ENCODE measurements around the gene OPN3.

The OPN3 gene

DNA sequence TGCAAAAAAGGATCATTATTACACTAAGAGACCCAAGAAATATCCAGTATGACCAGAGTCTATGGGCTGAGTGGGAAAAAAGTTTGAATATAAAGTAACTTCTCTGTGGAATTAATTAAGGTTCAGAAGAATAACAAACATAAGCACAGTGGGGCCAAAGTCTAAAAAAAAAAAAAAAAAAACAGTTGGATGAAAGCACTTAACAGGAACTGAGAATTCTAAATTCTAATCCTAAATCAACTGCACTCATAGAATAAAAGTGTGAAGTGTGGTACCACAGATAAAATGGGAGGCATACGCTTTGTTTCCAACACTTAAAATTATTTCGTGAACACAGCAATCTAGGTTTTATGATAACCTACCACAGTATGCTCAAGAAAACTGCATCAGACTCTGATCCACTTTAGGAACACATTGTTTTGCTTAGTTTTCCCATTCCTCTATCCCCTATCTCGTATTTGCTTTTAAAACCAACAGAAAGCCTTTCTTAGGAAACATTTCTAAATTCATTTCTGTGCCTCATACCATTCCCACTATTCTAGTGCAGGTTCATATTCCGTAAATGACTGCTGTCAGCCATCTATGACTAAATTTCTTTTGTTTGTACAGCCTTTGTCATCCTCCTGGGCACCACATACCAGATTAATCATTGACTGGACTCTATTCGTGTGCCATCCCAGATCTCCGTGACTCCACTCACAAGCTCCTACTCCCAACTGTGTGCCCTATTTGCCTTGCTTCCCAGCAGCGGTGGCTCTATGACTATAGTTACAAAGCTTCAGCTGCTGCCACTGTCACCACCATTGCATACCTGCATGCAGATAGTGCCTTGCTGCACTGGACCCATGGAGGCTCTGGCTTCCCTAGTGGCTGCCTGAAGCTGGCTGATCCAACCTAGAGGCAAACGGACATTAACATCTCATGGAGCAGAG is 24.9 kb downstream of the OPN3 start:
- no peak for DNase-seq

- DNase-seq, result no peak
Measured at GRCh38 chr1:241614572-241614971, 25.6 kb downstream of the OPN3 start.

DNA sequence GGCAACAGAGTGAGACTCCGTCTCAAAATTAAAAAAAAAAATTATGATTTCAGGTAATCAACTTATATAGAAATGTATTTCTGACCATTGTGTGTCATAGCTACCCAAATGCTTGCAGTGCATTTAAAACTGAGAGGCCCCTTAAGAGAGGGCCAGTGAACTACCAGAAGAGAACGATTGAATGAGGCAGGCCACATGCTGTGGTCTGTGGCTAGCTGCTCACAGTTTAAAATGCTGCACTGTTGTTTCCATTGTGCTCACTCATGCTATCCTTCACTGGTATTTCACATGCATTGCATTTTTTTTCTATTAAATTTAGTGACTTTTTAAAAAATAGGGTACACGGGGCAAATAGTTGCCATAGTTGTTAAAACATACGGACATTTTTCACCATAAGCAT is 26.0 kb downstream of the OPN3 start:
- DNase-seq, result no peak

DNA sequence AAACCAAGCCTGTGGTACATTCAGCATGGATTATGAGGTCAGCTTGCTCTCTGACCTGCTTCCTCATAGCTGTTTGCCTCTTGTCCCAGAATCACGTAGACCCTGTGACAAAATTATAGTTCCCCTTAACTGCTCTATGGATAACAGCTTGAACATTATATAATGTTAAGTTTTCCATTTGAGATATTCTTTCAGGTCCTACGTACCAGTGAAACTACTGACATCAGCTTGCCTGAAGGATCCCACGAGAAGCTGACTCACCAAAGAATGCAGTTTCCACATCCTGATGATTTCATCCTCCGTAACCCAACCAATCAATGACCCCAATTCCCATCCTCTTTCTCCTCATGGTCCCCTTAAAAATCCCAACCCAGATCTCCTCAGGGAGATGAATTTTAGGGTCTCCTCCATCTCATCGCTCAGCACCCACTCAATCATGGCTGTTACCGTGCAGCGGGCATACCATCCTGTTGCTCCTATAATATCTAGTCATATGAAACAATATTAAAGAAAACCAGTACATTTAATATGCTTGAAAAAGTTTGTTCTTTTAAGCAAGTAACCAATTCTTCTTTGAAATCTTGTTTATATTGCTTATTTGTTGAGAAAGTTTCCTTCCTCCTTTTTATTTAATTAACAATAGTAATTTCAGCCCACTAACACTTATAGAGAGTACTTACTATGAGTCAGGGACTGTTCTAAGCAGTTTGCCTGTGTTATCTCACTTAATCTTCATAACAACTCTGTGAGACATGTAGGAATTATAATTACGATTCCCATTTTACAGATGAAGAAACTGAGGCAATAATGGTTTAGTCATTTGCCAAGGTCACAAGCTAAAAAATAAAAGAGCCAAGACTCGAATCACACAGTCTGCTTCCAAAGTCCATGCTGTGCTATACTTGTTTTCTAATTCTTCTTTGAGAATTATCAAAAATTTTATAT is 27.4 kb downstream of the OPN3 start:
- no peak for DNase-seq

DNA sequence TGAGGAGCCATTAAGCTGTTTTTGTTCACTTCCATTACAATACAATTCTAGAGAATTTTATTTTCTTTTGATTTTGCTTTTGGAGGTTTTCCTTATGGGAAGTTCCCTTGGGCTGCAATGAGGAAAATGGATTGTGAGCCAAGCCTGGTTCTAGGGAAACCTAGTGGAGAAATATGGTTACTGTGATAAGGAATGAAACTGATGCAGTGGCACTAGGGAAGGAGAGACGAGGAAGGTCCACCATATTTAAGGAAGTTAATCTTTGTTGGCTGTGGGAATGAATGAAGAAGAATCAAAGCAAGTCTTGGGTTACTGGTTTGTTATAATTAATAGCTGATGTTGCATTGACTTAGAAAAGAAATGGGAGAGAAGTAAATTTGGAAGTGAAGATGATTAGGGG is 28.4 kb downstream of the OPN3 start:
- no peak for DNase-seq

- DNase-seq, result peak; percentile 4
Measured at GRCh38 chr1:241611063-241611462, 29.1 kb downstream of the OPN3 start.

DNA sequence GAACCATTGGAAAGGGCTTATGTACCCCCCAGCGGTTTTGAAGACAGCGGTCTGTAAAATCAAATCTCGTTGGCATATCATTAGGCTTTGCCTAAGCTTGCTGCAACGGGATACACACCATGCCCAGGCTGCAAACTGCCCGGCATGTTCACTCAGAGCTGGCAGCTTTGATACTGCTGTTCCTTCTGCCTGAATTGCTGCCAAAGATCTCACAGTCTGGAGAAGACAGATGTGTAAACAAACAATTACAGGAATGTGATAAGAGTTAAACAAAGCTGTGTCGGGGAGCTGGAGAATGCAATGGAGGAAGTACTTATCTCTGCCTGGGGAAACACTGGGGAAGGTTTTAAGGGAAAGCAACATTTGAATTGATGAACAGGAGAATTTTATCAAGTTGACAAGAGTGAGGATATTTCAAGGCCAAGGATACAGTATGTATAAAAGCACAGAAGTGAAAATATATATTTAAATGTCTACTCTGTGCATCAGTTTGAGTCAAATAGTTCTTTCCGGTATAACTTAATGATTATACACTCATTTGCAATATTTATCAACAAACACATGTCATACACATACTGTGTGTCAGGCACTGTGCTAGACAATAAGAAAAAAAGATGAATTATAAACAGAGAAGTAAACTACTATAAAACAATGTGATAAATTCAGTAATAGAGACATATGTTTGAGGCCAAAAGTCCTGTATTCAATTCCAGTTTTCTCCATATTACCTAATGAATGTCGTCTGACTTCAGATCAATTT is 29.9 kb downstream of the OPN3 start:
- DNase-seq, result peak; percentile 73

DNA sequence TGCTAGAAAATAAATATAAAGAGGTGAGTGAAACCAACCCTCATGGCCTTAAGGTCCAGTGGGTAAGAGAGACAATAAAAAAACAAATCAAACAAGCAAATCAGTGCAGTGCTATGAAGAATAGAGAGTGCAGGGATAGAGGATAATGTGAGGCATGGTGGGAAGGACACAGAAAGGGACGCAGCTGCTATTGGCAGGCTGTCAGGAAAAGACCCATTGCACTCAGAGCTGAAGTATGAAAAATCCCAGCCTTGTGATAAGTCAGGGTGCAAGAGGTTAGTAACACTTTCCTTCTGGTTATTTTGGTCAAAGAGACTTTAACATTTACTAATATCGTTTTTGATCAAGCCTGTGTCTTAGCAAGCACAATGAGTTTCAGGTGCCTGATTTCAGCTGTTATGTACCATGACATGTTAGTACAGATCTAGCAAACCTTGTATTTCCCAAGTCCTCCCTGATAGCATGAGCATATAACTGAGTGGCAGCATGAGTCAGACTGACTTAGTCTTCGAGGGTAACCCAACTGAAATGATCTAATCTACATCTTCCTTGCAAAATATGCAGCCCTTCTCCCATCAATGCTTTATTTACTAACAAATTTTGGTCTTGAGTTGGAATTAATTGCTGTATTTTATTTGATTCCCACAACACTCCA is 31.7 kb downstream of the OPN3 start:
- DNase-seq, result no peak

DNA sequence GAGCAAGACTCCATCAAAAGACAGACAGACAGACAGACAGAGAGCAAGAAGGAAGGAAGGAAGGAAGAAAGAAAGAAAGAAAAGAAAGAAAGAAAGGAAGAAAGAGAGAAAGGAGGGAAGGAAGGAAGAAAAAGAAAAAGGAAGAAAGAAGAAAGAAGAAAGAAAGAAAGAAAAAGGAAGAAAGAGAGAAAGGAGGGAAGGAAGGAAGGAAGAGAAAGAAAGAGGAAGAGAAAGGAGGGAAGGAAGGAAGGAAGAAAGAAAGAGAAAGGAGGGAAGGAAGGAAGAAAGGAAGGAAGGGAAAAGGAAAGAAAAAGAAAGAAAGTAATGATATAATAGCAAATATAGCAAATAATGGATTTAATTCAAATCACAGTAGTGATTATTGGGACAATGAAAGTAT is 32.7 kb downstream of the OPN3 start:
- no peak for DNase-seq

DNA sequence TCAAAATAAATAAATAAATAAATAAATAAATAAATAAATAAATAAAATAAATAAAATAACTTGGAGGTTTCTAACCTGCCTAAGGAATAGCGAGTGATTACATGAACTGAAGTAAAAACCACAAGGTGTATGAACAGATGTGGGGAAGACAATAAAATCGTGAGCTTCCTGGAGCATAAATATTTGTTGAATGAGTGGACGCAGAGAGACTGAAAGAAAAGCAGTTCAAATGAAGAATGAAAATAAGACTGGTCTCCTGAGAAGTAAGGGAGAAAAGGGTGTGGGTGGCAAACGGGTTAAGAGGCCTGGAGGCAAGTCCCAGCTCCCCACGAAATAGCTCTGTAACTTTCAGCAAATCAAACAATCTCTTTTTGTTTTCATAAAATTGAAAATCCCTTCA is 33.6 kb downstream of the OPN3 start:
- DNase-seq, result no peak

DNA sequence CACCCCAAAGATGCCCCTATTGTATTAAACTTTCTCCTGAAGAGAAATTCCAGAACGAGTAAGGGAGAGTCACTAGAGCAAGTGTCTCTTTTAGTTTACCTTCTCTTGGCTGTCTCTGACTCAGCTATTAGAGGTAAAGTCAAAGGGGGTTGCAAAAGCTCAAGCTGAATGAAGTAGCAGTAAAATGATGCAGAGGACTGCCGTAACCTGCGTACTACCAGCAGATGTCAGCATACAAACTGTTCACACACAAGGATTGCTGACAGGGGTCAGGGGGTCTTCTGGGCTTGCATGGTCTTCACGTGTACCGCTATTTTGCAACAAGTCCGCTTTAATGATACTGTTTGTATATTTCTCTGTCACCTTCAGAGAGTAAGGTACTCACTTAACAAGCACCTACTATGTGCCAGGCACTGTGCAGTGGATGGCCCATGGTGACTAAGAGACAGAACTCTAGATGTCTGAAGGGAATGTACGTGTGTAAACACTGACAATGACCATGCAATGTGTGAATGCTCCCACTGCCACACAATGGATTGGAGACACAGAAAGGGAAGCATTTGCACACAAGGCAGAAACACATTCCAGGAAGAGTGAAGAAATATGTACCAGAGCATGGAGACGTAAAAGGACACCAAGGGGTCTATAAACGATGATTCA is 34.9 kb downstream of the OPN3 start:
- DNase-seq, result no peak

DNA sequence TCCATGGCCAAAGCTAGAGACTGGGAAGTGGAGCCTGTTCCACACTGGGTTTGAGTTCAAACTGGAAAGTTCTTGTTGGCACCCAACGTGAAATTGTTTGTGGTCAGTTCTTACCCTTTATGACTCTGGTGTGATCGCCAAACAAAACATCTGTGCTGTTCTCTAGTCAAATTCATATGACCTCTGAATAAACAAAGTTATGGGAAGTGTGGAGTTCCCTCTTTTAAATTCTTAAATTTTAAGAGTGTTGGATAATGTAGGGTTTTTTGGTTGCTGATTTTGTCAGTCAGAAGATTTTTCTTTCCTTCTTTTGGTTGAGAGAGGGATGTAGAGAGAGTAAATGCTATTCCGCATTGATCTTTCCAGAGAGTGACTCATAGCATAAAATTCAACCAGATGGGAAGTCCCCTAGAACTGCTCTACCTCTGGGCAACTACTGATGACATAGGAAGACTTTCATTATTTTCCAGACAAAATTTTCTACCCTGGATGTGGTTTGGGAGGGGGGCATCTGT is 36.4 kb downstream of the OPN3 start:
- no peak for DNase-seq

DNA sequence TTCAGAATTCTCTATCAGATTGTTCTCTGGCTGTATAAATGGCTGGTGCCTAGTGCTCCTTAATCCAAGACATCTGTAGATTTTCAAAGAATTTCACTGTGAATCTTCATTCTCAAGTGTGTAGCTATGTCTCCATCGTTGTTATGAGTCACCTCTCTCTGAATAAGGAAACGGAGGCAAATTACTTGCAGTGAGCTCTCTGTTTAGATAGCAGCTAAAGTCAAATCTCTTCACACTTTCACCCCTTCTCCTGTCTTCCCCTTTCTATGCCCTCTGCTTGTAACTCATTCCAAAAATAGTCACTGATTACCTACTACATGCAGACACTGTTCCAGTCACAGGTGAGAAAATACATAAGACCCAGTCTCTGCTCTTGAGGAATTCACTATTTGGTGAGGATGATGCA is 39.7 kb downstream of the OPN3 start:
- DNase-seq, result no peak

DNA sequence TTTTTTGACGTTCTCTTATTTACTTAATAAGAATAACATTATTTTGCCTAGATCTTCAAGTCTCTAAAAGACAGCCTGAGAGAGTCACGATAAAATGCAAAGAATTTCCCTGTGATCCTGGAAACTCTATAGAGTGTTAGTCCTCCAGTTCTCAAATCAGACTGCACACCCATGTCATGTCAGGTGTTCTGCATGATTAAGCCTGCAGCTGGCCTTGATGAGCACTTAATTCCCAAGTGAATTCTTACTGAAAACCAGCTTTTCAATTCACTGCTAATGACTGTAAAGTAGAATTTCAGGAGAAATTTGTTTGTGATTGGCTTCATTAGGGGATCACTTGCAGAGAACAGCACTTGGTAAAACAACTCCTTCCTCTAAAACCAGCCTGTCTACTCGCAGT is 41.9 kb downstream of the OPN3 start:
- DNase-seq, result peak; percentile 5

DNA sequence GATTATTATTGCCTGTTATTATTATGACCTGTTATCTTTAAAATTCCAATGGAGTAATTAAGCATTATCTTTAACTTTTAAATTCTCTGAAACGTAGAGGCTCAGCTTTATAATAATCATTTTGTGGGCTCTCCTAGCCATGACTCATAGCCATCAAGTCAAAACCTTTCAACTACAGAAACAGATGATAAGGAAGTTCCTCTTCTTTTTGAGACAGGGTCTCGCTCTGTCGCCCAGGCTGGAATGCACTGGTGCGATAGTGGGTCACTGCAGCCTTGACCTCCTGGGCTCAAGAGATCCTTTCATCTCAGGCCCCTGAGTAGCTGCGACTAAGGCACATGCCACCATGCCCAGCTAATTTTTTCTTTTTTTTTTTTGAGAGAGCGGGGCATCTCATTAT is 43.5 kb downstream of the OPN3 start:
- DNase-seq, result no peak

DNA sequence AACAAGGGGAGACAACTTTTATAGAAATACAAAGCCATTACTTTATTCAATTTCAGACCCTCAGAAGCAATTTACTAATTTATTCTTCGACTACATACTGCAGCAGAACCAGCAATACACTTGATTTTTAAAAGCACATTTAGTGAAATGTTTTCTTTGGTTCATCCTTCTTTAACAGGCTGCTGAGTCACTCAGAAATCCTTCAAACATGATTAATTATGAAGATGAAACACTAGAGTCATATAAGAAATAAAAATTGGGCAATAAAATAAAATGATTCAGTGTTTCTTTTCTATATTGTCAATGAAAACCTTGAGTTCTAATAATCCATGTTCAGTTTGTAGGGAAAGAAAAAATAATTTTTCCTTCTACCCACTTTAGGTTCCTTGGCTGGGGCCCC is 47.0 kb downstream of the OPN3 start:
- no peak for DNase-seq

DNA sequence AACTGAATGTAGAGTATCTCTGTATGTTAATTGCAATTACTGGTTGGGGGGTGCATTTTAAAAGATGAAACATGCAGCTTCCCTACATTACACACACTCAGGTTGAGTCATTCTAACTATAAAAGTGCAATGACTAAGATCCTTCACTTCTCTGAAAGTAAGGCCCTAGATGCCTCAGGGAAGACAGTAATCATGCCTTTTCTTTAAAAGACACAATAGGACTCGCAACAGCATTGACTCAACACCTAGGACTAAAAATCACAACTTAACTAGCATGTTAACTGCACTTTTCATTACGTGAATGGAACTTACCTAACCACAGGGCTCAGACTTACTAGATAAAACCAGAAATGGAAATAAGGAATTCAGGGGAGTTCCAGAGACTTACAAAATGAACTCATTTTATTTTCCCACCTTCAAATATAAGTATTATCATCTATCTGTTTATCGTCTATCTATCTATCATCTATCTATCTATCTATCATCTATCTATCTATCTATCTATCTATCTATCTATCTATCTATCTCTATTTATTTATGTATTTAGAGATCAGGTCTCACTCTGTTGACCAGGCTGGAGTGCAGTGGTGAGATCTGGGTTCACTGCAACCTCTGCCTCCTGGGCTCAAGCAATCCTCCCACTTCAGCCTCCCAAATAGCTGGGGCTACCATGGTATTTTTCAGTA is 47.8 kb downstream of the OPN3 start:
- no peak for DNase-seq

DNA sequence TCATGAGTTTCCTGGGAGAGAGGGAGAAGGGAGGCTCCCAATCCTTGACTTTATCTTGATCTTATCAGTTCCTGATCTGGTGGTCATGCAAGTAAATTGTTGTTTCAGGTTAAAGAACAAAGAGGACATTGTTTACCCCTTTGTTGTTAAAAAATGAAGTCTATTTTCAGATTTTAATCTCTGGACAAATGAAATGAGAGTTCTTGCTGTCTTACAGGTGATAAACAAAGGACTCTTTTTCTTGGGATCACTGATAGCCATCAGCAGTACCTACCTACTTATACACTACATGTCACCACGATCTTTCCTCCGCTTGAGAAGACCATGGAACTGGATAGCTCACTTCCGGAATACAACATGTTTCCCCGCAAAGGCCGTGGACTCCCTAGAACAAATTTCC is 48.4 kb downstream of the OPN3 start:
- DNase-seq, result no peak

DNA sequence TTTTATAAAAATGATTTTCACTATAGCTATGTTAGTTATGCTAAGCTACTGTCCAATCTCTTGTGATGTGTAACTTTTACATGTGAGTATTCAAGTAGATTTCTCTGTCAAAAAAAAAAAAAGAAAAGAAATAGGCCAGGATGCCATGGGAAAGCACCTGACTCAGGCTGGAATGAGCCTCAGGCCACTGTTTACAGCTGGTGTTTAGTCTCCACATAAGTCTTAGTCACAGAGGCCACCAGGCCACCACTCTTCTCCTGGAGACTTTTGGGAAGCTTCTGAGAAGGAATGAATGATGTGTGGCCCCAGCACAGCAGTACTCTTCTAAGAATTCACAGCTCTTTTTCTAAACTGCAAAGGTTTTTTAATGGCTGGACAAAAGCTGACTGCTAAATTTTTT is 48.9 kb downstream of the OPN3 start:
- DNase-seq, result no peak

DNA sequence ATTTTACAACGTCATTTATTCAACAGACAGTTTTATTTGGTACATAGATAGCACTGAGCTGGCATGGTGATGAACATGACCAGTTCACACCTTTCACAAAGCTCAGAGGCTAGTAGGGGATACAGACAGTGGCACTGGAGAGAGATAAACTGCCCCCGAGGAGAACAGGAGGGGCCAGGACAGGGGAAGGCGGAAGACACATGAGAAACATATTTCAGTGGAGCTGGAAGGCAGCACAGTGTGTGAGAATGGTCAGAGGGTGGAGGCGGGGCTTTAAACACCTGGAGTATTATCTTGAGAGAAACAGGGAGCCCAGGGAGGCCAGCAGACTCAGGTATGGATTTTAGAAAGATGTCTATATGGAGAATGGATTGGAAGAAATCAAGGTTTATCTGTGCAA is 49.5 kb downstream of the OPN3 start:
- no peak for DNase-seq

DNA sequence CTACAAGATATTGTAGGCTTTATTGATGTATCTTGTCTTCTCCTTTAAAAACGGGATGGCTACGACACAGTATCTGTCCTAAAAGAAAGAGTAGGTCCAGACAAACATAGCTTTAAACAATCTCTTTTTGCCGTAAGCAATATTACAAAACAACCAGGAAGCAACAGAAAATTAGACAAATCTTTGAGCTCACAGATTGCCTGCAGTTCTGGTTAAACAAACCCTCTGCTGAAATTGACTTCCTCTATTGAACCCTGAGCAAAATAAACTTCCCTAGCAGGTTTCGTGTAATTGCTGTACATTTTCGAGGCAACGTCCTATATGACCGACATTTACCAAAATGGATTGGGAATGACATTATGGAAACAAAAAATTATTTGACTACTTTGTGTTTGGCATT is 50.6 kb downstream of the OPN3 start:
- no peak for DNase-seq
